ENCODE results near the gene RMDN3.

RMDN3 gene

GRCh38 chr15:40771242-40771641 lies 16.2 kb upstream of the RMDN3 start:
- DNase-seq, result no peak

DNA sequence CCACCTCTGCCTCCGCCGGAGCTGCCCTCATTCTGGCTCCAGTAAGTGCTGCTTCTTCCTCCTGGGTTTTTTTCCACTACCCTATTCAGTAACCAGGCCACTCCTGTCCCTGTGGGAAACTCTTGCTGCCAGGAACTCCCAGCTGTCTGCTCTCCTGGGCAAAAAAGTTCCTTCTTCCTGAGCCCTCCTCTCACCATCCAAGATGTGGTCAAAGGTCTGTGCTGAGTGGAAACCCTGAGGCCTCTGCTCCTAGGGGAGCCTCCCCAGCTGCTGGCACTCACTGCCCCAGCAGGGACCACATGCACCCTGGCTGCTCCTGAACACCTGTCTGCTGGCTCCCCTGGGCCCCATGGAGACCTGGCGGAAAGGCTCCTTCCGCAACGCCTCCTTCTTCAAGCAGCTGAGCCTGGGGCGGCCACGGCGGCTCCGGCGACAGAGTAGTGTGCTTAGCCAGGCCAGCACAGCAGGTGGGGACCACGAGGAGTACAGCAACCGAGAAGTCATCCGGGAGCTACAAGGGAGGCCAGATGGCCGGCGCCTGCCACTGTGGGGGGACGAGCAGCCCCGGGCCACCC lies 15.2 kb upstream of the RMDN3 start:
- no peak for DNase-seq

DNA sequence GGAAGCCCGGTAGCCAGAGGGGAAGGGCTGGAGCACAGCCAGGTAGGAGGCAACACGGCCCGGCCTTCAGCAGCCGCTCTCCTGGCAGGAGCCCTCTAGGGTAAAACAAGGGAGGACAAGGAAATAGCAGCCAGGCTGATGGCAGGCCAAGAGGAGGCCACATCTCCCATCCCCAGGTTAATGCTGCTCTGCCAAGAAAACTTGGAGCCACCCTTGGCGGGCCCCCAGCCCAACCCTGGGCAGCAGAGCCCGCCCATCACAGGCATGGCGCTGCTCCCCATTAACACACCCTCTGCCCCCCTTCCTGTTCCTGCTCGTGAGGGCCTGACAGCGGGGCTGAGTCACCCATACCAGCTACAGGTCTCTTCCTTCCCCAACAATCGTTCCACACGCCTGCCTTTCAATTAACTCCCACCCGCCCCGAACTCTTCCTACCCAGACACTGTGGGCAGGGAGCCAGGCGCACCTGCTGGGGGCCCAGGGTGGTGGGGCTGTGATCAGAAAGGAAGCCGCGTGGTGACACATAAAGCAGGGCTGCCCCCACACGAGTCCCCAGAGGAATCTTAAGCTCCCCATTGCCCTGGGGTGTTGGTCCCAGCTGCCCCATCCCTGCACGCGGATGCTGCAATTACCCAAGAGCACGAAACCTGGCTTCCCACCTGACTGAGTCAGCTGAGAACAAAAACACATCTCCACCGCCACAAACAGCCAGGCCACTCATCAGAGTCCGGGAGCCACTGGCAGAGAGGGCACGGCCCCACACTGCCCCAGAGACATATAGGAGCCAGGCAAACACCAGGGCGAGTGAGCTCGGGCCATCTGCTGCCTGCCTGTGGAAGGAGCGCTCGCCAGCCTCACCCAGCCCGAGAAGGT lies 14.5 kb upstream of the RMDN3 start, which contains the start of gene C15orf62:
Gene C15orf62 (plus strand): TSS at position 707 of the 873 bp plus-strand sequence. CDS start 516 bp downstream, outside the sequence.
- peak; percentile 49 for DNase-seq

- DNase-seq, result no peak
Observed at GRCh38 chr15:40768521-40769273, 13.6 kb upstream of the RMDN3 start.

GRCh38 chr15:40767838-40768500 lies 12.9 kb upstream of the RMDN3 start:
- DNase-seq, result no peak

DNA sequence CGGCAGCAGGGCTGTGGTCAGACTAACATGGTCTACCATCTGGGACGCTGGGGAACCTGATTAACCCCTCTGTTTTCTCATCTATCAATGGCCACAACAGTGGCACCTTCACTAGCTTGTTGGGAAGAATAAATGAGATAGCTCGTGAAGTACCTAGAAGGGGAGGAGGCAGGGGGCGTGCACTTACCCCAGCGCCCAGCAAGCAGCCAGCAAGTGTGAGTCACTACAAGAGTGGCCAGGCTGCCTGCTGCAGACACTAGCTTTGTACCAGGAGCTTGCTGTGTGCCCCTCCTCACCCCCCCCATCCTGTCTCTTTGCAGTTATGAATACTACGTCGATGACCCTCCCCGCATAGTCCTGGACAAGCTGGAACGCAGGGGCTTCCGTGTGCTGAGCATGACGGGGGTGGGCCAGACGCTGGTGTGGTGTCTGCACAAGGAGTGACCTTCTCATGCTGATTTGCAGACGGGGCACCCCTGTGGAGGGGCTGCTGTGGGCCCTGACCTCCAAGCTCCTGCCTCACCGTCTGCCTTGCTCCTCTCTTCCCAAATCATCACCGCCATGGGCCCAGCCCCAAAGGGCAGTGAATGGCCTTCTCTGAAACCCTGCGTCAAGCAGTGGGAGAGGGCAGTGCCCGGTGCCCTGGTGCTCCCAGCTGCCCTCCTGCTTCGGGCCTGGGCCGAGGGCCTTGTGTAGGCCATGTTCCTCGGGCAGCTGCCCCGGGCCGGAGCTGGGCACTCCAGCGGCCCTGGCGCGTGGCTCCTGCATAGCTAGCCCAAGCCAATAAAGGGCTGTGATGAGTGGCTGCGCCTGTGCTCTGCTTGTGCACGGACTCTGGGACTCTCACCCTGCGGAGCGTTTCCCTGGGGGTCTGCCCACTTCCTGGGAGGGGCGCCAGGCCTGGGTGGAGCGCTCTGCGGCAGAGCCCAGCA lies 12.1 kb upstream of the RMDN3 start:
- DNase-seq, result no peak

- no peak for DNase-seq
Observed at GRCh38 chr15:40766194-40766815, 11.3 kb upstream of the RMDN3 start.

DNA sequence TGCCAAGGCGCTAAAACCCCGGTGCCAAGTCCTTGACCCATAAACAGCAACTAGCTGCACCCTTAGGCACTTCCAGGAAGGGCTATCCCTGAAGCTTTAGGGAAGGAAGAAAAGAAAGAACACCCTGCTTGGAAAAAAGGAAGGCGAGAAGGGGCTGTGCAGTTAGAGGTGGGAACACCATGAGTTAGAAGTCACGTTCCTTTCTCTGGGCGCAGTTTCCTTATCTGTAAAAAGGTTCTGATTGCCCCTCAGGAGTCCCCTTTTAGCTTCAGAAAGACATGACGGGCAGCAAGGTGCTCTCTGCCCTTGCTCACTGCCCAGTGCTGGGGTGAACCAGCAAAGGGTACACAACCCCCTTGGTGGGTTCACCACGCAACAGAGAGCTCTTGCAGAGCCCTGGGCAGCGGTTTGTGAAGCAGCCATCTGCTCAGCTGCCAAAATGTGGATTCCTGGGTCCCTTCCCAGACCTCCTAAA lies 9.6 kb upstream of the RMDN3 start:
- no peak for DNase-seq

GRCh38 chr15:40763801-40764628 lies 9.0 kb upstream of the RMDN3 start, which contains the start of gene GCHFR:
TSS of gene GCHFR (plus strand) at chr15:40764068. CDS start at chr15:40764181, 113 bp downstream.
- peak; percentile 69 for DNase-seq

DNA sequence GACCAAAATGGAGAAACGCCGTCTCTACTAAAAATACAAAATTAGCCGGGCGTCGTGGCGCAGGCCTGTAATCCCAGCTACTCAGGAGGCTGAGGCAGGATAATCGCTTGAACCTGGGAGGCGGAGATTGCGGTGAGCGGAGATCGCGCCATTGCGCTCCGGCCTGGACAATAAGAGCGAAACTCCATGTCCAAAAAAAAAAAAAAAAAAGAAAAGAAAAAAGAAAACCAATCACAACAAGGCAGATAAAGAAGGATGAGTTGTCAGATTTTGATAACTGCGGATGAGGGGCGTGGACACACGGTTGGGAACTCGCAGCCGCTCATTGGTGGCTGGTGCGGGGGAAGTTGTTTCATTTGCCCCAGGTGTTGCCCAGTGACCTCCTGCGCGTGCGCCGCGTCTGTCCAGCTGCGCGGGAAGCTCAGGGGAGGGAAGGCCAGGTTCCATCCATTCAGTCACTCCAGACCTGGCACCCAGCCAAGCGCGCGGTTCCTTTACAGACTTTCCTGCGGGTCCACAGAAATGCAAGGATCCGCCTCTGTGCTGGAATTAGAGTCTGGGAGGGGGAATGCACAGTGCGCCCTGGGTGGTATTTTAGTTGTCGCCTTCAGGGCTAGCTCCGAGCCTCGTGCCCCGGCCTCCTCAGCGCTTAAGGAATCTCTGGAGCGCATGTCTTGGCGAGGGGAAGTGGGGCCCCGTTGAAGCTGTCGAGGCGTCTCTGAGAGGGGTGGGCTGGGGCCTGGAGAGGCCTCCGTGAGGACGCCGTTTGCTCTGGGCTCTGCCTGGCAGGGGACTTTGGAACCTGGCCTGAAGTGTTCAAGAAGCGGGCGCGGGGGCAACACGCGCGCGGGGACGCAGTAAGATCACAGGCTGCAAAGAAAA lies 8.1 kb upstream of the RMDN3 start:
- DNase-seq, result peak; percentile 40

DNA sequence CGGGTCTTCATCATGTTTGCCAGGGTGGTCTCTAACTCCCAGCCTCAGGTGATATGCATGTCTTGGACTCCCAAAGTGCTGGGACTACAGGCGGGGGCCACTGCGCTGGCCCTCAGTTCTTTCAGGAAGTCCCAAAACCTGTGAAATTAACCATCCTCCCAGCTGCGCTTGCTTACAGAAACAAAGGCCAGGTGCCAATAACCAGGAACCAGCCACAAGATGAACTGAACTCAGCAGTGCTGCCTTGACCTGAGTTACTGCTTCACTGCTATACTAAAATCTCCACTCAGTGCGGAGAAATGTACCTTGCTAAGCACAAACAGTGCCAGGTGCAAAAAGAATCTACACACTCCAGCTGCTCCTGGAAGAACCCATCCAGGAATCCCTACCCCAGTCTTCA lies 4.9 kb upstream of the RMDN3 start:
- DNase-seq, result no peak

DNA sequence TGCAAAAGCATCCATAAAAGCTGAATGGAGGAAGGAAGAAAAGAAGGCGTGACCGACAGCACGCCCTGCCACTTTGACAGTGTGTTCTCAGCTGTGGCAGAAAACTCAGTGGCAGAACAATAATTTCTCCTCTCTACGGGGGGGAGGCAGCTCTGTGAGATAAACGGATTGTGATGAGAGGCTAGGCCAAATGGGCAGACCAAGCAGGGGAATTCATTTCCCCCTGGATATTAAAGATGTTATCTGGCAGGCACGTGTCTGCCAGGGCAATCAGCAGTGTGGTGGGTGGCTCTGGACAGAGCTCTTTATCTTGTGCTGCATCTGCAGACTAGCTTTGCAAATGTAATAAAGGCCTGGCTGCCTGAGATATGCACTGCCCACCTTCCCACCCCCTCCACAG lies 1.9 kb upstream of the RMDN3 start:
- no peak for DNase-seq

DNA sequence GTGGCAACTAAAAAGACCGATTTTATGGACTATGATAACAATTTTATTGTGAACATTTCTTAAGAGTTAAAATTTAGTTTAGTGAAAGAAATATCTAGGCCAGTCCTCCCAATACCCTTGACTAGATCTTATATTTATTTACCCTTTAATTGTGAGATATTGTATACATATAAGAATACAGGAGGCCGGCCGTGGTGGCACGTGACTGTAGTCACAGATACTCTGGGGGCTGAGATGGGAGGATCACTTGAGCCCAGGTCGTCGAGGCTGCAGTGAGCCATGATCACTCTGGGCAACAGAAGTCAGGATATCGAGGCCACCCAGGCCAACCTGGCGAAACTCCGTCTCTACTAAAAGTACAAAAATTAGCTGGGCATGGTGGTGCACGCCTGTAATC lies 756 bp upstream of the RMDN3 start:
- no peak for DNase-seq

GRCh38 chr15:40754574-40754882 lies 526 bp downstream of the RMDN3 start:
- no peak for DNase-seq

DNA sequence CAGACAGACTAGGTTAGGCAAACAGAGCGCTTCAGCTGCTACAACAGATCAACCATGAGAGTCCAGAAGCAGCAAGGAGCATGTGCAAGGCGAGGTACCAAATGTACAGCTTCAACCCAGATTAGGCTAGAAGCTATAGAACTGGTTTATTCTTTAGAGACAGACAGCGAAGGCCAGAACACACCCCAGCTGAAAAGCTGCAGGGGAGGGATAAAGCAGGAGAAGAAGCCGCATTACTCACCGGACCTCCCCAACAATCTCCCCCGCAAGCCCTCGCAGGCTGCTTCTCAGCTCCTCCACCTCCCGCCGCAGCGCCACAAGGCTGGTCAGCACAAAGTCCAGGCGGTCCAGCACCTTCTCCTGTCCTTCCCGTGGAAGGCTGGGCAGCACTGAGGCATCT lies 3.3 kb downstream of the RMDN3 start:
- no peak for DNase-seq

DNA sequence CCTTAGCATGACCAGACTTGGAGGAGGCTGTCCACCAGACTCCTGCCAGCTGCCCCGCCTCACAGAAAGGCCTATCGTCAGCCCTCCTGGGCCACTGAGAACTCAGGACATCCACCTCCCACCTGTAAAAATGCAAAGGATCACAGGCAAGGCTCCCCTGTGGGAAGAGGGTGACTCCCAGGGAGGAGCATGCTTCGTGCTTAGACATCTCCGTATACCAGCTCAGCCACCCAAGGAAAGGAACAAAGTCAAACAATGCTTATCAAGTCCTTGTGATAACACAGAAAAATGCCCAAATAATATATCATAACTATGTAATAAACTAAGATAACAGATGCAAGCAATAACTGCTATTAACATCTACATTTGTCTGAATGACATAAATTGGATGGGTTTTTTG lies 4.2 kb downstream of the RMDN3 start:
- no peak for DNase-seq

- DNase-seq, result no peak
Observed at GRCh38 chr15:40749151-40749630, 5.9 kb downstream of the RMDN3 start.

- no peak for DNase-seq
Observed at GRCh38 chr15:40747685-40748631, 7.1 kb downstream of the RMDN3 start.

All from MV-4-11 (cell line).